Effector memory CD4-positive, alpha-beta T cell (primary cell): ENCODE results near the gene SH3GL2.

Source experiments
- DNase-seq, 3 donors: peaks; one replicate each; pipeline ENCODE4 v3.0.0-alpha.2; 2020
- H3K27ac ChIP-seq: 2 replicates; pipeline ENCODE4 v1.7.0; 2013; ENCODE audit warnings: mild to moderate bottlenecking, low read length, moderate library complexity; ENCODE audit not compliant: insufficient read depth, poor library complexity, severe bottlenecking
- H3K27me3 ChIP-seq: replicated peaks from 2 replicates; pipeline ENCODE4 v1.7.0; 2013; ENCODE audit warnings: mild to moderate bottlenecking, low read length; ENCODE audit not compliant: insufficient read depth, control insufficient read depth, poor library complexity, severe bottlenecking
- H3K36me3 ChIP-seq: 2 replicates; pipeline ENCODE4 v1.7.0; 2013; ENCODE audit warnings: mild to moderate bottlenecking, low read length, moderate library complexity; ENCODE audit not compliant: control insufficient read depth, insufficient read depth
- H3K4me1 ChIP-seq: 2 replicates; pipeline ENCODE4 v1.7.0; 2013; ENCODE audit warnings: low read length, mild to moderate bottlenecking; ENCODE audit not compliant: control insufficient read depth, insufficient read depth, poor library complexity, severe bottlenecking
- H3K4me3 ChIP-seq: 2 replicates; pipeline ENCODE4 v1.7.0; 2013; ENCODE audit warnings: low read length, low read depth, mild to moderate bottlenecking; ENCODE audit not compliant: insufficient read depth, poor library complexity, severe bottlenecking
- H3K9me3 ChIP-seq: 2 replicates; pipeline ENCODE4 v1.7.0; 2013; ENCODE audit warnings: mild to moderate bottlenecking, low read length, moderate library complexity; ENCODE audit not compliant: control insufficient read depth
- total RNA-seq, 3 donors: gene quantifications; one replicate each; lab custom pipeline; 2026; lab: John Stamatoyannopoulos, UW

The SH3GL2 gene
- total RNA-seq = 0 reads per million in 3 donors

GRCh38 chr9:17578911-17579793 is at the start of gene SH3GL2:
Gene SH3GL2, plus strand, starts transcription at chr9:17579066.
- H3K27me3 ChIP-seq = no peaks in the 10 kb centered on the region

GRCh38 chr9:17531642-17532254 is 47.1 kb upstream of the SH3GL2 start:
- Histone ChIP-seq H3K9me3 (no peaks in the 10 kb centered on the region), H3K4me3 (no peak overlapping the region), H3K4me1 (no peaks in the 10 kb centered on the region), H3K27me3 (no peaks in the 10 kb centered on the region), H3K27ac (no peak overlapping the region), H3K36me3 (no peaks in the 10 kb centered on the region)
- no peak for DNase-seq

More at GRCh38 chr9:17578911-17579793, at the start of gene SH3GL2:
- no peak for DNase-seq
- Histone ChIP-seq H3K4me3 (no peak within 1 kb of the TSS), H3K9me3 (no peaks in the 10 kb centered on the region), H3K36me3 (no peaks in the 10 kb centered on the region), H3K4me1 (no peaks in the 10 kb centered on the region), H3K27ac (no peak within 1 kb of the TSS)

- no peaks in the 10 kb centered on the region for H3K27me3 ChIP-seq
- DNase-seq = no peak
- H3K9me3 ChIP-seq = no peaks in the 10 kb centered on the region
- no peak overlapping the region for H3K27ac ChIP-seq
- H3K4me3 ChIP-seq = no peak overlapping the region
- H3K4me1 ChIP-seq = no peaks in the 10 kb centered on the region
- H3K36me3 ChIP-seq = no peaks in the 10 kb centered on the region
These were observed 46.4 kb upstream of the SH3GL2 start for GRCh38 chr9:17532461-17532860.

GRCh38 chr9:17535176-17535575 is 43.7 kb upstream of the SH3GL2 start:
- Histone ChIP-seq H3K27ac (no peak overlapping the region), H3K4me3 (no peak overlapping the region)

GRCh38 chr9:17536027-17536426 is 42.8 kb upstream of the SH3GL2 start:
- DNase-seq = no peak
- no peaks in the 10 kb centered on the region for H3K27me3 ChIP-seq
- no peak overlapping the region for H3K4me3 ChIP-seq
- H3K9me3 ChIP-seq = no peaks in the 10 kb centered on the region
- no peaks in the 10 kb centered on the region for H3K4me1 ChIP-seq
- H3K27ac ChIP-seq = no peak overlapping the region
- no peaks in the 10 kb centered on the region for H3K36me3 ChIP-seq

More at GRCh38 chr9:17535176-17535575, 43.7 kb upstream of the SH3GL2 start:
- Histone ChIP-seq H3K4me1 (no peaks in the 10 kb centered on the region), H3K9me3 (no peaks in the 10 kb centered on the region), H3K36me3 (no peaks in the 10 kb centered on the region), H3K27me3 (no peaks in the 10 kb centered on the region)
- DNase-seq = no peak

GRCh38 chr9:17551023-17551422 is 27.8 kb upstream of the SH3GL2 start:
- no peak overlapping the region for H3K4me3 ChIP-seq
- no peaks in the 10 kb centered on the region for H3K4me1 ChIP-seq
- H3K27ac ChIP-seq = no peak overlapping the region
- no peak for DNase-seq
- H3K9me3 ChIP-seq = no peaks in the 10 kb centered on the region
- H3K27me3 ChIP-seq = no peaks in the 10 kb centered on the region
- H3K36me3 ChIP-seq = no peaks in the 10 kb centered on the region

GRCh38 chr9:17555362-17556054 is 23.4 kb upstream of the SH3GL2 start:
- Histone ChIP-seq H3K4me3 (no peak overlapping the region), H3K36me3 (no peaks in the 10 kb centered on the region)

GRCh38 chr9:17556255-17556654 is 22.6 kb upstream of the SH3GL2 start:
- no peaks in the 10 kb centered on the region for H3K4me1 ChIP-seq
- no peaks in the 10 kb centered on the region for H3K9me3 ChIP-seq
- no peaks in the 10 kb centered on the region for H3K36me3 ChIP-seq
- no peaks in the 10 kb centered on the region for H3K27me3 ChIP-seq
- DNase-seq = no peak
- H3K27ac ChIP-seq = no peak overlapping the region
- H3K4me3 ChIP-seq = no peak overlapping the region

More at GRCh38 chr9:17555362-17556054, 23.4 kb upstream of the SH3GL2 start:
- no peaks in the 10 kb centered on the region for H3K9me3 ChIP-seq
- no peak for DNase-seq
- H3K27ac ChIP-seq = no peak overlapping the region
- no peaks in the 10 kb centered on the region for H3K27me3 ChIP-seq
- no peaks in the 10 kb centered on the region for H3K4me1 ChIP-seq

- Histone ChIP-seq H3K27ac (no peak overlapping the region), H3K4me1 (no peaks in the 10 kb centered on the region), H3K27me3 (no peaks in the 10 kb centered on the region), H3K9me3 (no peaks in the 10 kb centered on the region), H3K4me3 (no peak overlapping the region), H3K36me3 (no peaks in the 10 kb centered on the region)
- no peak for DNase-seq
These were observed 21.9 kb upstream of the SH3GL2 start for GRCh38 chr9:17556935-17557334.

- Histone ChIP-seq H3K27me3 (no peaks in the 10 kb centered on the region), H3K9me3 (no peaks in the 10 kb centered on the region), H3K36me3 (no peaks in the 10 kb centered on the region), H3K27ac (no peak overlapping the region), H3K4me3 (no peak overlapping the region), H3K4me1 (no peaks in the 10 kb centered on the region)
- DNase-seq = no peak
These were observed 7.0 kb upstream of the SH3GL2 start for GRCh38 chr9:17571825-17572224.
